Large intestine (tissue), 3 donors: Measurements from ENCODE around the gene ELMO1. TPM values are rescaled to one million over a fixed set of nuclear protein-coding genes. Genes with fewer than 3 reads are reported as not detected.
A peak's percentile ranks its signal among the peaks of the same experiment; 100 is the strongest.
"Not testable (repeated sequence)": the region's sequence is repeated elsewhere in the genome, so short reads cannot be mapped to it uniquely, and the experiment has no call there.

ENCODE experiments used
- DNase-seq, 2 donors: peaks; one replicate each; pipeline versions ENCODE4 v3.0.0 to v3.0.0-alpha.2; 2013
- H3K27ac ChIP-seq: one replicate; pipeline ENCODE4 v1.5.1; 2013; ENCODE audit warnings: low read length
- H3K27me3 ChIP-seq: 2 replicates; pipeline ENCODE4 v1.6.1; 2013; ENCODE audit warnings: low read length; ENCODE audit not compliant: control insufficient read depth, insufficient read depth
- H3K36me3 ChIP-seq: 2 replicates; pipeline ENCODE4 v1.6.1; 2013; ENCODE audit warnings: low read length; ENCODE audit not compliant: control insufficient read depth, insufficient read depth
- H3K4me1 ChIP-seq: one replicate; pipeline ENCODE4 v1.6.1; 2013; ENCODE audit warnings: low read length; ENCODE audit not compliant: control insufficient read depth, insufficient read depth
- H3K4me3 ChIP-seq: one replicate; pipeline ENCODE4 v1.5.1; 2013; ENCODE audit warnings: low read length
- H3K9me3 ChIP-seq: one replicate; pipeline ENCODE4 v1.6.1; 2013; ENCODE audit warnings: mild to moderate bottlenecking, low read depth, low read length, moderate library complexity; ENCODE audit not compliant: control insufficient read depth
- WGBS: methylation state at CpG from one replicate; pipeline ENCODE4 v1.1.5; 2013; ENCODE audit warnings: low lambda C conversion rate; ENCODE audit not compliant: insufficient coverage; 5-methylcytosine and 5-hydroxymethylcytosine counted together
- polyA plus RNA-seq: library from polyadenylated mRNA; unstranded; fragments of 120-200 nt; gene quantifications from one replicate; pipeline ENCODE4 v1.2.1, GENCODE V29; 2013

ELMO1 gene
- polyA plus RNA-seq, 1 donor, result 9.5 TPM

GRCh38 chr7:36986511-36986933 lies 462.1 kb downstream of the ELMO1 start:
- WGBS, result no CpG with 5 or more reads among the region's 5 CpGs
- Histone ChIP-seq H3K4me3 (no peak overlapping the region), H3K4me1 (no peaks in the 10 kb centered on the region), H3K27me3 (peaks cover 3% of the 10 kb centered on the region), H3K9me3 (no peaks in the 10 kb centered on the region), H3K27ac (peak overlapping the region; percentile 10), H3K36me3 (no peaks in the 10 kb centered on the region)
- no peak for DNase-seq

- Histone ChIP-seq H3K9me3 (no peaks in the 10 kb centered on the region), H3K36me3 (no peaks in the 10 kb centered on the region), H3K4me1 (no peaks in the 10 kb centered on the region), H3K4me3 (no peak overlapping the region), H3K27ac (peak overlapping the region; percentile 12), H3K27me3 (peaks cover 3% of the 10 kb centered on the region)
- no CpG with 5 or more reads among the region's 13 CpGs for WGBS
- no peak for DNase-seq
These were observed 462.7 kb downstream of the ELMO1 start for GRCh38 chr7:36985866-36986400.

DNA sequence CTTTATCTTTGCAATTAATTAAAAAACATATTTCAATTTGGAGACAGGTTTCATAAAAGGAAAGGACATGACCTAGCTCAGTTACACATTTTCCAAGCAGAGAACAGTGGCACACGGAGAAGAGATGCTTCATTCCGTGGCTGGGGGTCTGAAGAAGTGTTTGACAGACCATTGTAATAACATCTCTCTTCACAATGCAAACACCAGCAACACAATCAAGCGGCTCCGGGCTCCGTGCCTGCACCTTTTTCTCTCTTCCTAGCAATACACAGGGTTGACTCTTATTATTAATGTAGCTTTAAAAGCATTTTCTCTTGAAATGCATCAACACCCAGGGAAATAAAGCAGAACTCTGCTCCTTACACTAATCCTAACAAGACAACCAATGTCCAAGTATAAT lies 463.3 kb downstream of the ELMO1 start:
- Histone ChIP-seq H3K4me1 (no peaks in the 10 kb centered on the region), H3K27ac (no peak overlapping the region), H3K4me3 (no peak overlapping the region), H3K27me3 (peaks cover 3% of the 10 kb centered on the region), H3K36me3 (no peaks in the 10 kb centered on the region), H3K9me3 (no peaks in the 10 kb centered on the region)
- no peak for DNase-seq
- WGBS, result no CpG with 5 or more reads among the region's 5 CpGs

DNA sequence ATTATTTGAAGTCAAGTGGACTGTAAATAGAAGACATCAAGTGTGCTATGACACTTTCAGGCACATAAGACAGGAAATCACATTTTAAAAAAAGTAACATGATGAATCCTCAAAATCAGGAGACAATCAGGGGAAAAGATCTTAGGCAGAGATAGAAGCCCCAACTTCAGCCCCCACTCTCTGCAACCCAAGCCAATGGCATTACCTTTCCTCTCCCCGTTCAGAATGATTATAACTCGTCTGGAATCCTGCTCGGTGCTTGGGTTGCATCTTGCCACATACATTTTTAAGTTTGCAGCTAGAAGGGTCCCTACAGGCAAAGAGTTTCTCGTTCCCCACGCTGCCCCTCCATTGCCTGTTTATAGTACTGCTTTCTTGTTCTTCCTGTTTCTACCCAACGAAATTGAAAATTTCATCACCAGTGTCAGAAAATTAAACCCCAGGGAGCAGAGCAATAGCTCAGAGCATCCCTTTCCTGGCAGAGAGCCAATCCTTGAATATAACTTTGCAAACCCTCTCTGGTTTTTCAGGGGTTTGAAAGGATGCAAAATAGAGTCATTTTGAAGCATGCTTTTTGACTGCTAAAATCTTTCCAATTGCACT lies 463.9 kb downstream of the ELMO1 start:
- no peak for DNase-seq
- Histone ChIP-seq H3K27ac (no peak overlapping the region), H3K9me3 (no peaks in the 10 kb centered on the region), H3K4me3 (no peak overlapping the region), H3K27me3 (peaks cover 3% of the 10 kb centered on the region), H3K36me3 (no peaks in the 10 kb centered on the region), H3K4me1 (no peaks in the 10 kb centered on the region)
- 66% methylated on average over 2 of the region's 6 CpGs for WGBS

- H3K9me3 ChIP-seq, result no peaks in the 10 kb centered on the region
These were observed 464.6 kb downstream of the ELMO1 start for GRCh38 chr7:36984041-36984521.

DNA sequence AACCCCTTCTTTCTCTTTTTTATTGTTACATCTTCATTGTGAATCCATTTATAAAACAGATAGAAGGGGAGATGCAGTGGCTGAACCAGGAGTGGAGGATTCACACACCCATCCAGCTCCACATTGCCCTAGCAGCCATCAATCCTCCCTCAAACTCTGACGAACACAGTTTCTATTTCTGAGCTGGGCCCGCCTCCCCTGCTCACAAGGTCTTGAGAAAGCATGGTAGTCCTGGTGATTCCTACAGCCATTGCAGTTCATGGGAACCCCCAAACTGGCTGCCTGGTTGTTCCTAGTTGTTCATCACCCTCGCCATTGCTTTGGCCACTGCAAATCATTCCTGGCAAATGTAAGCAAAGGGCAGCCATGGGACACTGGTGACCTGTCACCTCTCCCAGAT lies 465.9 kb downstream of the ELMO1 start:
- Histone ChIP-seq H3K4me1 (no peaks in the 10 kb centered on the region), H3K9me3 (no peaks in the 10 kb centered on the region), H3K36me3 (no peaks in the 10 kb centered on the region), H3K4me3 (no peak overlapping the region), H3K27ac (no peak overlapping the region), H3K27me3 (peaks cover 3% of the 10 kb centered on the region)
- no CpG with 5 or more reads among the region's 3 CpGs for WGBS
- DNase-seq, result no peak

More at GRCh38 chr7:36984041-36984521, 464.6 kb downstream of the ELMO1 start:
- WGBS, result no CpG with 5 or more reads among the region's 9 CpGs
- Histone ChIP-seq H3K4me3 (no peak overlapping the region), H3K36me3 (no peaks in the 10 kb centered on the region), H3K4me1 (no peaks in the 10 kb centered on the region), H3K27ac (no peak overlapping the region), H3K27me3 (peaks cover 3% of the 10 kb centered on the region)
- no peak for DNase-seq

DNA sequence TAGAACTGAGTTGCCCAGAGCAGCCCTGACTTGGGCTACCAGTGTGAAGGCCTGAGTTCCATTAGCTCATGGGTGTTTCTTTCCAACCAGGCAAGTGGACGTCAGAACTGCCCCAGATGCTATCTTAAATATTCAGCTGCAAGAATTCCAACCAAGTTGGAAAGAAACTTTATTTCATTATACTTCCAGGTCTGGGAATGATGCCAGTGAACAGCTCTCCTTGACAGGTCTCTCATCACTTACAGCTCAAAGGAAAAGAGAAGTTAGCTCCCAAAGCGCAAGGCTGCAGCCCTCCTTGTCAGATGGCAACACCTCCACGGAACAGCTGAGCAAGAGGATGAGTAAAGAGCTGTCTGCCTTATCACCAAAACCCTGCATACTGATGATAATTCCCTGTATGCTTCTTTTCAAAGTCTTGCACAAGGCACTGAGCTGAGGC lies 468.8 kb downstream of the ELMO1 start:
- Histone ChIP-seq H3K36me3 (no peaks in the 10 kb centered on the region), H3K4me1 (no peaks in the 10 kb centered on the region), H3K27me3 (no peaks in the 10 kb centered on the region), H3K27ac (no peak overlapping the region), H3K9me3 (no peaks in the 10 kb centered on the region), H3K4me3 (no peak overlapping the region)
- no peak for DNase-seq
- no CpG with 5 or more reads among the region's 3 CpGs for WGBS

GRCh38 chr7:36978461-36978860 lies 470.2 kb downstream of the ELMO1 start:
- WGBS, result no CpG with 5 or more reads among the region's 2 CpGs
- Histone ChIP-seq H3K36me3 (no peaks in the 10 kb centered on the region), H3K27me3 (no peaks in the 10 kb centered on the region), H3K9me3 (peaks cover 5% of the 10 kb centered on the region), H3K27ac (no peak overlapping the region), H3K4me3 (no peak overlapping the region), H3K4me1 (no peaks in the 10 kb centered on the region)
- no peak for DNase-seq

GRCh38 chr7:36977878-36978277 lies 470.8 kb downstream of the ELMO1 start:
- H3K4me1 ChIP-seq, result no peaks in the 10 kb centered on the region

GRCh38 chr7:36973534-36973933 lies 475.1 kb downstream of the ELMO1 start:
- WGBS, result no CpG with 5 or more reads among the region's 28 CpGs
- H3K27ac ChIP-seq, result not testable (repeated sequence)

More at GRCh38 chr7:36977878-36978277, 470.8 kb downstream of the ELMO1 start:
- peaks cover 5% of the 10 kb centered on the region for H3K9me3 ChIP-seq
- DNase-seq, result no peak
- H3K4me3 ChIP-seq, result no peak overlapping the region
- H3K27ac ChIP-seq, result no peak overlapping the region
- no peaks in the 10 kb centered on the region for H3K36me3 ChIP-seq
- H3K27me3 ChIP-seq, result no peaks in the 10 kb centered on the region

DNA sequence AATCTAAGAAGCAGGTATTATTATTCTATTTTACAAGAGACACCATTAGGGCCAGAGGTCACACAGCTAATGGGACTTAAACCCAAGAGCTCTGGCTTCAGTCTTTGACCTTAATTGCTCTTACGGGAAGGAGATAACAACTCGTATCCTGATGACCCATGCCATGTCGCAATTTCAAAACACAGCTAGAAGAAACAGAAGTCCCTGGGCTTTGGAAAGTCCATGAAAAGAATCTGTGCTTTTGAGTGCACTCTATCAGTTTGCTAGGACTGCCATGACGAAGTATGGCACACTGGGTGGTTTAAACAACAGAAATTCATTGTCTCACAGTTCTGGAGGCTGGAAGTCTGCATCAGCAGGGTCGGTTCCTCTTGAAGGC lies 476.5 kb downstream of the ELMO1 start:
- H3K27me3 ChIP-seq, result no peaks in the 10 kb centered on the region
- H3K4me3 ChIP-seq, result no peak overlapping the region
- DNase-seq, result peak; percentile 71 to 86
- H3K27ac ChIP-seq, result peak overlapping the region; percentile 53
- H3K9me3 ChIP-seq, result peaks cover 9% of the 10 kb centered on the region
- H3K4me1 ChIP-seq, result peaks cover 20% of the 10 kb centered on the region
- H3K36me3 ChIP-seq, result no peaks in the 10 kb centered on the region
- WGBS, result 20% methylated on average over 1 of the region's 5 CpGs

More at GRCh38 chr7:36973534-36973933, 475.1 kb downstream of the ELMO1 start:
- peaks cover 20% of the 10 kb centered on the region for H3K4me1 ChIP-seq
- H3K27me3 ChIP-seq, DNase-seq, H3K36me3 ChIP-seq, H3K9me3 ChIP-seq, H3K4me3 ChIP-seq: not testable (repeated sequence)
